ENCODE measurements around the gene GLRA1.
A peak's percentile ranks its signal among the peaks of the same experiment; 100 is the strongest.

Gene GLRA1

GRCh38 chr5:151924564-151925301, at the start of gene GLRA1:
TSS of gene GLRA1 (minus strand) at chr5:151924851. CDS start at chr5:151924549, 302 bp downstream.
- peak; percentile 51 for DNase-seq

DNA sequence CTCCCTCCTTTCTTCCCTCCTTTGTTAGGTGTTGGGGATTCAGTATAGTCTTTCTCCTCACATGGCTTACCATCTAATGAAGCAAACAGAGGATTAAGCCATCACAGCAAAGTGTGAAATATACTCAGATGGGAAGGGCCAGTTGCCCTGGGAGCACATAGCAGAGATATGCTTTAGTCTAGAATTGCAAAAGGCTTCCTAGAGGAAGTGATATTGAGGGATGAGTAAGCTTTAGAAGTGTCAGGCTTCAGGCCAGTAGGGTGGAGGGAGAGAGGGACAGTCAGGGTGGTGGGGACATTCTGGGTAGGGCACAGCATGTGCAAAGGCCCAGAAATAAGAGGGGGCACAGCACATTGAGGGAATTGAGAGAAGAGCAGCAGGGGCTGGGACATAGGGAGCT, 46.2 kb upstream of the GLRA1 start:
- DNase-seq = no peak

- no peak for DNase-seq
Observed at GRCh38 chr5:151967865-151968264, 43.2 kb upstream of the GLRA1 start.

- no peak for DNase-seq
Observed at GRCh38 chr5:151966046-151966445, 41.4 kb upstream of the GLRA1 start.

DNA sequence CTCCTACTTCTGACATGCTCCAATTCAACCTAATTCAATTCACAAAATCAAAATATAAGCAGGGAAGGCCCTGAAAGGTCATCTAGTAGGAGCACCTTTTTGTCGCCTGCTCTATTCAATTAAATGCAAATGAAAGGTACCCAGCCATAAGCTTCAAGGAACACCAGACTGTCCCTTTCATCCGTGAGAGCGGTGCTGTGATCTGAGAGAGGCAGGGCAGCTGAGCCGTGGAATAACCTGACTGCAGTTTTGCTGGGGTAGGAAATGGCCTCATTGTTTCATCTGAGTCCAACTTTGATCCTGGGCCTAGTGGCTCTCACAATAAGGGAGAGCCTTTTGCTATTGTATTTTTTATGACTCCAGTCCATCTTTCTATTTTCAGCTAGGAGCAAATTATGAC, 39.8 kb upstream of the GLRA1 start:
- DNase-seq = no peak

GRCh38 chr5:151961557-151961956, 36.9 kb upstream of the GLRA1 start:
- no peak for DNase-seq

- no peak for DNase-seq
Observed at GRCh38 chr5:151958111-151958510, 33.5 kb upstream of the GLRA1 start.

- DNase-seq = no peak
Observed at GRCh38 chr5:151956725-151957124, 32.1 kb upstream of the GLRA1 start.

GRCh38 chr5:151954255-151954654, 29.6 kb upstream of the GLRA1 start:
- DNase-seq = no peak

- no peak for DNase-seq
Observed at GRCh38 chr5:151953833-151954232, 29.2 kb upstream of the GLRA1 start.

DNA sequence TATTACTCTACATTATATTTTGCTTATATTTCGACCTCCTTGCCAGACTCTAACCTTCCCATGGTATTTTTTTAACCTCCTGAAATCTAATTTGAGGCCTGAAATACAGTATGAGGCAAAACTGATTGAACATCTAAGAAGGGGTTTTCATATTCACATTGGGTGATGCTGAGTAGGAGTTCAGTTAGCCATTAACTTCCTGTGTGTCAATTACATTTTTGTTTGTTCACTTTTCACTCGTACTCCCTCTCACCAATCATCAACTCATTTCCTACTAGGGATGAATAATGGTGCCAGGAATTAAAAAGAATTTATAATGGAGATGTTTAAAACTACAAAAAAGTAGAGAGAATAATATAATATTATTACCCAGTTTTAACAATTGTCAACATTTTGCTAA, 27.6 kb upstream of the GLRA1 start:
- DNase-seq = no peak

DNA sequence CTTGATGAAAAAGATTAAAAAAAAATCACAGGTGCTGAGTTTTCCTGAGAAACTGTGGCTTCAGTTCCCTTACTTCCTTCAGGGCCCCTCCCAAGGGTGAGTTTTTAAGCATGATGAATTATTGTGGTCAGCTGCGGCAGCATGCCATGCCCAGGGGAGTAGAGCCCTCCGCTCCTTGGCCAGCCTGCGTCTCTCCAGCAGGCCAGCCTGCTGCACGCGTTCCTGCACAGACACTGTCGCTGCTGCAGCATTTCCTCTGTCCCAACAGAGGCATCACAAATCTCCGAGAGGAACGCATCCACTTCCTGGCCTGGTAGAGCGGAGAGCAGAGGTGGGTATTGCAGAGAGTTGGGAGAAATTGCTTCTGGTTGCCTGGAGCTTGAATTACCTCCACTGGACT, 26.1 kb upstream of the GLRA1 start:
- DNase-seq = no peak

DNA sequence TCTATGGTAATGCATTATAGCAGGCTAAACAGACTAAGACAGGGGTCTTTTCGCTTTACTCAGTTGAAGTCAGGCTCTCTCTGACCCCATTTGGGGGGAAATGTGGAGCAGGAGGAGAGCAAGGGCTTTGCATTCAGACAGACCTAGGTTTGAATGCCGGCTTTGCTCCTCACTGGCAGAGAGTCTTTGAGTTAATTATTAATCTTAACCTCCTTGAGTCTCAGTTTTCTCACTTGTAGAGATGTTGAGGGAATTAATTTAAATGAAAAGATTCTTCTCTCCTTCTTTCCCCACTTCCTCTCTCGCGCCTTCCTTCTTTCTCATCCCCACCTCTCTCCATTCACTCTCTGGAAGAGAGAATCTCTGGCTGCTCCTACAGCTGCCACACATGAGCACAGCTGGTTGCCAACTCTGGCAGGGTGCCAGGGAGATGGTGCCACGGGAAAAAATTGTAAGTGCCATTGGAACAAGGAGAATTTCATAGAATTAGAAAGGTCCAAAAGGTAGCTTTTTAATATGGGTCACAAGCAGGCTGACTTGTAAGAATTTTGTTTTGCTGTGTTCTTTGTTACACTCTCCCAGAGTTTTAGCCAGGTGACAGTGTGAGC, 25.2 kb upstream of the GLRA1 start:
- no peak for DNase-seq

- DNase-seq = no peak
Observed at GRCh38 chr5:151949113-151949512, 24.5 kb upstream of the GLRA1 start.

DNA sequence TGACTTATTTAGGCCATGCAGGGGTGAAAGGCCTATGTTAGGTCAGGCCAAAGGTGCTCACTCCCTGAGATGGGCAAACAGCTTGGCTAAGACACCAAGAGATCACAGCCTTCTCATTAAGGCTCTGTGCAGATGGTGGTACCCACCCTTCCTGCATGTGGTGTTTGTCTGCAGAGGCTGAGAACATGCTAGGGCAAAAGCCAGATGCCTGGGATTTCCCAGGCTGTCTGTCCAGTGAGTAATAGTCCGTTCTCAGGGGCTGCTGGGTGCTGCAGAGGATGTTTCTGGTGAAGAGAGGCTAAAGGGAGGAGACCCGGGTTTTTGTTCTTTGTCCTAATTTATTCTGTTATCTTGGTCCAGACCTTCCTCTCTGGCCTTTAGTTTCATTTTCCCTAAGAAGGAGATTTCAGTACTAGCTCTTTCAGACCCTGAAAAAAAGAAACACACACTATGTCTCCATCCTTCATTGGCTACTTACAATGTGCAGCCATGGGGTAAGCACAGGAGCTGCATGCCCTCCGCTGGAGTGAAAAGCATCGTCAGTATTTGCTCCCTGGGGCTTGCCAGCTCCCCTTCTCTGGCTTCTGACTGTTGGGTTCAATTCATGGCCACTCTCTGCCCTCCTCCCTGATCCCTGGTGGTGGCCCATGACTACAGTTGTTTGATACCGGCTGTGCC, 23.4 kb upstream of the GLRA1 start:
- no peak for DNase-seq

DNA sequence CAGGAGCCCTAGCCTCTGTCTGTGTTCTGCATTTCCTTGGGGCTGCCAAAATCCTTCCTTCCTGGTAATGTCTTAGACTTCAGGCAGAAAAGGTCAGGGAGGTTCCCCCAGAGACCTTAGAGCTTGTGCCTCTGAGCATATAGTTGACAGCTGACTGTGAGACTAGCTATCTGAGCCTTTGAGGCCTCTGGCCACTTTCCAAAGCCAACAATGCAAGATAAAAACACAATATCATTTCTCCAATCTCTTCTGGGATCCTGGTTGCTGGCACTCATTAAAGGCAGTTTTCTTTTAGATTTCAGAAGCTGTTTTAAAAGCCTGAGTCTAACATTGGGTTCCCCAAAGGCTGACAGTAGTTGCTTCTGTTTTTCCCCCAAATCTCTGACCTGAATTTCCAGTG, 13.2 kb upstream of the GLRA1 start:
- DNase-seq = no peak

DNA sequence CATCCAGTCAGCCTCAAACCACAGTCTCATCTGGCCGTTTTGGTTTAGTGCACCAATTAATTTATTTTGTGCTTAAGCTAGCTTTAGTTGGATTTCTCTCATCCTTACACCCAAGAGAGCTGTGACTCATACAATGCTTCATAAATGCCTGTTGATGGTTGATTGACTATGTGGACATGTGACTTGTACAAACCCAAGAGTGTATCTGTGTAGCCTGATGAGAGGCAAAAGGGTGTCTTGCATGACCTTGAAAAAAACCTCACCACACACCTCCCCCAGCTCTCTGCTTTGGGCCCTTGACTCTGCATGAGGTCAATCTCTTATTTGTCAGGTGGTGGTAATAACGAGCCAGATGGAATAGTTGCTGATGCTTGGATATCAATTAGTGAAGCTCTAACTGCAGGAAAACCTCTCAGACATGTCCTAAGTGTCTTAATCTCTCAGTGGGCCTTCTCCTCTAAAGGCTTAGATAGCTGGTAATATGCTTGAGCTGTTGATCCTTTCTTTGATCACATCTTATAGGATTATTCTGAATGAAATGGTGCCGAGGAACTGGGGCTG, 10.6 kb upstream of the GLRA1 start:
- no peak for DNase-seq

DNA sequence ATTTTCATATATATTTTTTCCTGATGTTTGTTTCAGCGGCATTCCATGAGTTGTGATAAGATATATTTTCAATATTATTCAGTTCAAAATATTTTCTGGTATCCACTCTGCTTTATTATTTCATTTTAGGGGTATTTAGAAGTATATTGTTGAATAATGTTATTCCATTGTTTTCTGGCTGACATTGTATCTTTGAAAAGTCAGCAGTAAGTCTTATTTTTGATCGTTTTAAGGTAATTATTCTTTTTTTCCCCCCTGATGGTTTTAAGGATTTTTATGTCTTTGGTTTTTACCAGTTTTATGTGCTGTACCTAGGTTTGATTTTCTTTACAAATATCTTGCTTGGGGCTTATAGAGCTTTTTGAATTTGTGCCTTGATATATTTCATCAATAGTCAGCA, 6.6 kb upstream of the GLRA1 start:
- DNase-seq = no peak

DNA sequence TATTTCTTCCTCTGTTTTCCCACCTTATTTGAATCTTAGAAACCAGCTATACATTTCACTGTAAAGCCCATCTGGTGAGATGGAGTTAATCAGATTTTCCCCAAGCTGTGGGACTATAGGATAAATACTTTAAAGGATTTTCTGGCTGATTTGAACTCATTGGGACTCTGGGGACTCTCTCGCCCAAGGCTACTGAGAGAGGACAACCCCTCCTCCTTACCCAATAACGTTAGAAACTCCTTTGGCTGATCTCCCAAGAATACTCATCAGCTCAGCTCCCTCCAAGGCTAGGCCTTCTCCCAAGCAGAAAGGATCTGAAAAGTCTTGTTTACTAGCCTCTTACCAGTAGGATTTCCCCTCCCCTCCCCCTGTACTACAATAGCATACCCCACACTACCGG, 1.5 kb upstream of the GLRA1 start:
- DNase-seq = no peak

- DNase-seq = no peak
Observed at GRCh38 chr5:151925340-151925739, 689 bp upstream of the GLRA1 start.

- DNase-seq = no peak
Observed at GRCh38 chr5:151923866-151924476, 680 bp downstream of the GLRA1 start.

DNA sequence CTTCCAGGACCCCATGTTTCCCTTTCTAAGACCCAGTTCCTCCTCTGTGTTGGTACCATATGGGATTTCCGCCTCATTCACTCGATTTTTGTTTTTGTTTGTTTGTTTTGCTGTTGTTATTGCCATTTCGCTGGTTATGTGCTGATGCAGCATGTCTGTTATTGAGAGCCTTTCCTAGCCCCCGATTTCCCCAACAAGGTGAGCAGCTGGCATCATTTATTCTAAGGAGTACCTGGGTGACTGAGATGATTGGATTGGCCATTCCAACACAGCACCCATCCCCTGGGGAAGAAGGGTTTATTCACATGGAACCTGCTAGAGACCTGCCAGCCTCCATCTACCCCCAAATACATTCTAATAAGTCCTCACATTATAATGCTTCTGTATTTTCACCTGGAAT, 2.7 kb downstream of the GLRA1 start:
- DNase-seq = no peak

DNA sequence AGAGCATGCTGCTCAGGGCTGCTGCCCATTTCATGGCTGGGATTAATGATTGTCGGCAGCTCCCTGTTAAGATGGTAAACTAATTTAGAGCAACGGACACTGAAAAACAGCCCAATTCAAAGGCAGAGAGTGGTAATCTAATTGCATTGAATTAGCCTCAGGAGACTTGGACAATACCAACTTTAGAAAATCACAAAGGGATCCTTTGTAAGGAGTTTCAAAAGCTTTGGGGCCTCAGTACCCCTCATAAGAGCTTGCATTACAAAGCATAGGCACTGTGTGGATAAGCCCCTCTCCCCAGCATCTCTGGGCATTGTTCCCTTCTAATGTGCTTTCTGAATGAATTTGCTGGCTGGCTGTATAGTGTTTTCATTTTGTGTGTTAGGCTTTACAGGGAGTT, 6.7 kb downstream of the GLRA1 start:
- DNase-seq = no peak

GRCh38 chr5:151913425-151913824, 11.2 kb downstream of the GLRA1 start:
- DNase-seq = no peak
